HuH-7.5 (cell line): Measurements from ENCODE around the gene GHSR.
"Not testable (repeated sequence)": the region's sequence is repeated elsewhere in the genome, so short reads cannot be mapped to it uniquely, and the experiment has no call there.

Source experiments
- DNase-seq: peaks from one replicate; pipeline ENCODE4 v3.0.0; 2011; ENCODE audit warnings: low spot score

GHSR gene

DNA sequence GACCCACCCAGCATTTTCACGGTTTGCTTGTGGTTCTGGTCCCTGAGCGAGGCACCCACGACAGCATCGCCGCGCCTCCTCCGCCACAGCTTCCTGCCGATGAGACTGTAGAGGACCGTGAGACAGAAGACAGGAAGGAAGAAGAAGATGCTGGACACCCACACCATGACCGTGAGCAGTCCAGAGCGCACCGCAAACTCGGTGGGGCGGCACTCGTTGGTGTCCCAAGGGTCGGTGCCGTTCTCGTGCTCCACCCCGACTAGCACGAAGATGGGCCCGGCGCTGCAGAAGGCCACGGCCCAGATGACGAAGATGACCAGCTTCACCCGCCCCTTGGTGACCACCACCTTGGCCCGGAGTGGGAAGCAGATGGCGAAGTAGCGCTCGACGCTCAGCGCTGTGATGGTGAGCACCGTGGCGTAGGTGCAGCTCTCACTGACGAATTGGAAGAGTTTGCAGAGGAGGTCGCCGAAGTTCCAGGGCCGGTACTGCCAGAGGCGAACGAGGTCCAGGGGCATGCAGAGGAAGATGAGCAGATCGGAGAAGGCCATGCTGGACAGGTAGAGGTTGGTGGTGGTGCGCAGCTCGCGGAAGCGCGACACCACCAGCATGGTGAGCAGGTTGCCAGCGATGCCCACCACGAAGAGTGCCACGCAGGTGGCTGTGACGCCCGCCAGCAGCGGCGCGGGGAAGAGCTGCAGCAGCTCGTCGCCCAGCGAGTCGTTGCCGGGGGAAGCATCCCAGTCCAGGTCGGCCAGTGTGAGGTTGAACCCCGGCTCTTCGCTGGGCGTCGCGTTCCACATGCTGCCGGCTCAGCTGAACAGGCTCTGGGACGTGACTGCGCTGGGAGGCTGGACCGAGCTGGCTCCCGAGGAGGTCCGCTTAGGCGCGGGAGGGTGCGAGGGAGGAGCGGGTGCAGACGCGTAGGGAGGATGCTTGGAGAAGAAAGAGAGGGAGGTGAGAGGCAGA lies at the start of gene GHSR:
GHSR (minus strand) TSS at position 846 of the 969 bp plus-strand sequence; CDS start at position 803, 43 bp downstream.
- no peak for DNase-seq

DNA sequence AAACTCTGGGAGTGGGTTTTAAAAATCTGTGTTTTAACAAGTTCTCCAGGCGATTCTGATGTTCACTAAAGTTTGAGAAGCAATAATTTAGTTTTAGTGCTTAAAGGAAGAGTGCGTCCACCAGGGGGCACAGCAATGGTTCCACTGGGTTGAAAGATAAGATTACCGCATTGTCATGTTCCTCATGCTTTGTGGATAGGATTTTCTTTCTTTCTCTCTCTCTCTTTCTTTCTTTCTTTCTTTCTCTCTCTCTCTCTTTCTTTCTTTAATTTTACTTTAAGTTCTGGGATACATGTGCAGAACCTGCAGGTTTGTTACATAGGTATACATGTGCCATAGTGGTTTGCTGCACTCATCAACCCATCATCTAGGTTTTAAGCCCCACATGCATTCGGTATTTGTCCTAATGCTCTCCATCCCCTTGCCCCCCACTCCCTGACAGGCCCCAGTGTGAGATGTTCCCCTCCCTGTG lies 42.0 kb upstream of the GHSR start:
- DNase-seq, result not testable (repeated sequence)

DNA sequence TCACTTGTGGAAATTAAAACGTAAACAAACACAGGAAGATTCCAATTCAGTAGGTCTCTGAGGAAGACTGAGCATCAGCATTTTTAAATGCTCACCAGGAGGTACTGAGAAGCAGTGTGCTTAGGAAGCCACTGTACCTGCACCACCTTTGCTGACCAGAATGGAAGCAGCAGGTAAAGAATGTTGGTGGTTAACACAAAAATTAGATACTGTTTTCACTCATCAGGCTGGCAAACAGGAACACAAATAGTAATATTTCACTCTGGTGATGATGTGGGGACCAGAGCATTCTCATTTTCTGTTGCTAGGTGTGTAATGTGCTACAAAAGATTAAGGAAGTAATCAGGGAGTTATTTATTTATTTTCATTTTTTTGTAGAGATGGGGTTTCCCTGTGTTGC lies 29.9 kb upstream of the GHSR start:
- DNase-seq, result no peak

GRCh38 chr3:172476347-172476746 lies 28.1 kb upstream of the GHSR start:
- no peak for DNase-seq

DNA sequence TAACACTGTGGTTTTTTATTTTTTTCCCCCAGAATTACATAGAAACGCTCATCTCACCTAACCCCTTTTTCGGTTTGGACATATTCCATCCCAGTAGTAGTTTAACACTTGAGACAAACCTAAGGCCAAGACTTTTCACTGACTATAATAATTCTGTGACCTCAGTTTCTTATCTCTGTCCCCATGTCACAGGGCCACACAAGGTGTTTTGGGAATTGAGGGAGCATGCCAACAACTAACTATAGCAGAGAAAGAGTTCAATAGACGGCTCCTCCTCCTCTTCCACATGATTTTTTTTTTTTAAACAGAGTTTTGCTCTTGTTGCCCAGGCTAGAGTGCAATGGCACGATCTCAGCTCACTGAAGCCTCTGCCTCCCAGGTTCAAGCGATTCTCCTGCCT lies 27.4 kb upstream of the GHSR start:
- DNase-seq, result no peak

DNA sequence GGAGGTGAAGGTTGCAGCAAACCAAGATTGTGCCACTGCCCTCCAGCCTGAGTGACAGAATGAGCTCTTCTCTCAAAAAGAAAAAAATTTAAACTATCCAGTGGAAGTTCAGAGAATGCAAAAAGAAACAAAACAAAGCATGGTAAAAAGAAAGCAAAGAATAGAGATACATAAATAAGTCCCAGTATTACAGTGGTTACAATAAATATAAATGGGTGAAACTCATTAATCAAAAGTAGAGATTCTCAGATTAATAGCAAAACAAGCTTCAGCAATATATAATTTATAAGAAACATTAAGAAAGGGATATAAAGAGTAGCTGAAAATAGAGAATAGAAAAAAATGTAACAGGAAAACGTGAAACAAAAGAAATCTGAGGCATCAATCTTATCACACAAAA lies 23.6 kb upstream of the GHSR start:
- DNase-seq, result no peak

- no peak for DNase-seq
These were observed 22.3 kb upstream of the GHSR start for GRCh38 chr3:172470588-172470987.

GRCh38 chr3:172467170-172467824 lies 19.0 kb upstream of the GHSR start:
- no peak for DNase-seq

DNA sequence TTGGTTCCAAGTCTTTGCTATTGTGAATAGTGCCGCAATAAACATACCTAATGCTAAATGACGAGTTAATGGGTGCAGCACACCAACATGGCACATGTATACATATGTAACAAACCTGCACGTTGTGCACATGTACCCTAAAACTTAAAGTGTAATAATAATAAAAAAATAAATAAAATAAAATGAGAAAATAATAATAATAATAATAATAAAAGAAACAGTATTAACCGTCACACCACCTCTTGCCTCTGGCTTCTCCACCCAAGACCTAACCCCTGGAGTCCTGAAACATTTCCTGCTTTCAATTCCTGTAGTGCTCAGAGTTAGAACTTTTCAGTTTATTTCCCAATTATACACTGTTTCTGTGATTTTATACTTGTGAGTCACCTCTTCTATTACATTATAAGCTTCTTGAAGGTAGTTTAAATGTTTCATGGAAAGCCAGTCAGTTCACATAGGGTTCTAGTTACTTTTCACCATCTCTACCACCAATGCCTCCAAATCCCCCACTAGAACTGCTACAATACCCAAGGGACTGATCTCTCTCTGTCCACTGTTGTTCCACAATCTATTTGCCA lies 18.4 kb upstream of the GHSR start:
- no peak for DNase-seq

DNA sequence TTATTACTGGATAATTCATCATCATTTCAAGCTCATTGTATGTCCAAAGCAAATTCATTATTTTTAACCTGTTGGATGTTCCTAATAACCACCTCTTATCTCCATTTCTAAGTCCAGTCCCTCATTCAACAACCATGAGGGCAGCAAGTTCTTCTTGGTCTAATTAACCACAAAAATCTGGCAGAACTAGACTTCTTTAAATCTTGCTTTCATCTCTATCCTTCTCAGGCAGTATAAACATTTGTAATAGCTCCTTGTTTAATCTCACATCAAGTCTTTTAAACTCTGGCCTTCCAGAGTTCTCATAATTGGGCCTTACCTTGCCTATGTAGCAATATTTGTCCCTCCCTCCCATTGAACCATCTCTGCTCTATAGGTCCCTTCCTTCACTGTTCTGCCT lies 17.0 kb upstream of the GHSR start:
- no peak for DNase-seq

- DNase-seq, result no peak
These were observed 16.1 kb upstream of the GHSR start for GRCh38 chr3:172464306-172464705.

DNA sequence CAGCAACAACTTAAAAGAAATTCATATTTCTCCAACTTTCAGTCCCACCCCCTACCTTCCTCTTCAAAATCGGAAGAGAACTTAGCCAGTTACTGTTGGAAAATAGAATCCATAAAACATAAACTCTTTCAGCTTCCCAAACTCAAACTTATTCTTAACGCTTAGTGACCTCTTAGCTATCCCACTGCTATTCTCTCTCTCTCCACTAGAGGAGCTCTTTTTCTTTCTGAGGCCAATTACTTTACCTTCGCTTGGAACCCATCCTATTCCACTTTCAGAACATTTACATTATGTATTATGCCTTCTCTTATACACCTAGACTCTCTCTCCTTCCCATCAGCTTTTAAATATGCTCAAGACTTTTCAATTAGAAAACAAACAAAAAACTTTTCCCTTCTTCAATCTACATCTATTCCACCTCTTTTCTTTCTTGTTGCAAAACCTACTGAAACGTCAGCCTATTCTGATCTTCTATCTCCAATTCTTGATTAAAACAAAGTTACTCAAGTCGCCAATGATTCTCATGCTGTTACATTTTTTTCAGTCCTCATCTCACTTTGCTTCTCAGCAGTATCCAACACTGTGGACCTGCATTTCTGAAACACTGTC lies 13.4 kb upstream of the GHSR start:
- peak; percentile 54 for DNase-seq

DNA sequence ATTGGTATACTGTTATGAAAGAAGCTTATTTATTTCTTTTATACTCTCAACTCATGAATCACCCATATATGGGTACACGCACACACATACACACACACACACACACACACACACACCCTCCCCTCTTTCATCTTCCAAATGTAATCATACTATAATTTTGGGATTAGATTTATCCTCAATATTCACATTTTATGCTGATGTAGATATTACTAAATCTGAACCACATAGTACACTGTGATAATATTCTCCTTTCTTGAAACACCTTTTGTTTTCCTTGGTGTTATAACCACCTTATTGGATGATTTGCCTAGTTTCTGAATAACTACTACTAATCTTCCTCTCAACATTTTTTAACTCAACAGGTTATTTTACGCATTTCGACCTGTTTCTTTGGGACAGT lies 8.1 kb upstream of the GHSR start:
- DNase-seq, result no peak

- DNase-seq, result no peak
These were observed 5.9 kb upstream of the GHSR start for GRCh38 chr3:172454180-172454579.

DNA sequence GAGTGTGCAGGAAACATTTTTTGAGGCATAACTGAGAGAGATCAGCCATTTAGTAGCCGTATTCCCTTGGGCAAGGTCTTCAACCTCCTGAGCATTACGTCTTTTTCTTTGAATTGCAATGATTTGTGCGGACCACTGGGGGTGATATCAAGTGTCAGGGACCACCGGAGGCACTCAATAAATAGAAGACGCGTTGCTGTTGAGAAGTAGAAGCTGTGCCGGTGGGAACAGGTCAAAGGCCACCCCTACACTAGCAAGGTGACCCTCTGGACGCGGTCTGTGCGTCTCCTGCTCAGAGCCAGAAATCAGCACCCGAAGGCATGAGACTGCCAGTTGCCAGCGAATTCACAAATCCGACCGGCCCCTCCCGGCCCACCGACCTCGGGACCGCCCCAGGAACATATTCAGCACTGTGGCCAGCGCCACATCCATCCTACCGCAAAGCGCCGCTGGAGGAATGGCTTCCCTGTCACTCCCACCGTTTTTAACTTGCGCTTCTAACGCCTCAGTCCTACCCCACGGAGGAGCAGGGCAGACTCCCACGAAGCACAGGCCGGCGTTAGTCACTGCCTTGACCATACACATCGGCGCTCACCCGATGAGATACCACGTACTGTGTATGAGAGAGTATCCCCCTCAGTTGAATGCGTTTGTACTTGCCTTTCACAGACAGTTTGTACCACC lies 1.4 kb upstream of the GHSR start:
- peak; percentile 53 for DNase-seq

DNA sequence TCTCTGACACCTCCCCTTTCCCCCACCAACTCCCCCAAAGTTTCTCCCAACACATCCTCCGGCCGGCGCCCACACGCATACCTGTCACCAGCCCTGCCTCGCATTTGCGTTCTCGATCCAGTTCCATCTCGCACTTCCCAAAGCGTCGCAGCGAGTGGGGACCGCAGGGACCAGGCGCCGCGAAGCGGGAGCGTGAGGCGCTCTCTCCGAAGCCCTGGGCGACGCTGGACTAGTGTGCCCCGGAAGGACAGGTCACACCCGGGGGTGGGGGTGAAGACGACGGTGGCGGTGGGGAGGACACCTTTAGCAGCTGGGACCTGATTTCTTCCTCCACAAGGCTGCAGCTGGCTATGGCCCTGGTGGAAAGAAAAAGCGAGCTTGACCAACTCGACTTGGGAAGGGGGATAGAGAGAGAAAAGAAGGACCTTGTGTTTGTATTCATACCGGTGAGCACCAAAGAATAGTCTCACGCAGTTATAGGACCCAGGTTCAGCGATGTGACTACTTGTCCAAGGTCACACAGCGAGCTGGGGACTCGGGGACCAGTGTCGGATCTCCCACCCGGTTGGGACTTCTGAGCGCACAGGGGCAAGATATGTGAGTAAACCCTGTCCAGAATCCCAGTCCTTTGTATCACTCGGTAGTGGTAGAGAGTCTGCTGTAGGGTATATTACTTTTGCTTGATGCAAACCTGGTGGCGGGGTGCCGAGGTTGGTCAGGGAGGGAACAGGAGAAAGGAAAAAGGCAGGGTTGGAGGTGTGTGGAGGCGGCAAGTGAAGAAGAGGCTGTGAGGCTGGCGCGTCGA lies 607 bp upstream of the GHSR start:
- DNase-seq, result no peak

GRCh38 chr3:172446198-172446597 lies 2.1 kb downstream of the GHSR start:
- DNase-seq, result no peak

GRCh38 chr3:172444821-172445220 lies 3.4 kb downstream of the GHSR start:
- DNase-seq, result no peak

- no peak for DNase-seq
These were observed 5.7 kb downstream of the GHSR start for GRCh38 chr3:172442606-172443005.

GRCh38 chr3:172441581-172441980 lies 6.7 kb downstream of the GHSR start:
- no peak for DNase-seq

DNA sequence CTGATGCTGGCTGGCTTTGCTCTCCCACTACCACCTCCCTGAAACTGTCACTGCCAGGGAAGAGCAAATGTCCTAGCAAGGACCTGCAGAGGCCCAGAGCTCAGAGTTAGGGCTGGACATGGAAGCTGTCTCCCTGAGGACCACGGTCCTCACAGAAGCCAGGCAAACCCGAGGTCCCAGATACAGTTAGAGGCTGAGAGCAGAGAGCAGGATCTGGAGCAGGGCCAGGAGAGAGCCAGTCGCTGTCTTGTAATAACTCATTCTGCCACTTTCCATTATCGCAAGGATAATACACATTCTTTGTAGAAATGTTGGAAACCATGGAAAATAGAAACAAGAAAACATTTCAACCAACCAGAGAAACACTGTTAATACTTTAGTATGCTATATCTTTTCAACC lies 10.1 kb downstream of the GHSR start:
- DNase-seq, result no peak
